Mucosa of gallbladder (tissue), 1 donor: ENCODE measurements around the gene PEA15. TPM values are rescaled to one million over a fixed set of nuclear protein-coding genes. Genes with fewer than 3 reads are reported as not detected.
A peak's percentile ranks its signal among the peaks of the same experiment; 100 is the strongest.

ENCODE experiments used
- DNase-seq: peaks from one replicate; pipeline ENCODE4 v3.0.0-alpha.2; 2020; ENCODE audit warnings: low spot score
- total RNA-seq: library from RNA; stranded (reverse); gene quantifications from one replicate; pipeline ENCODE4 v1.2.1, GENCODE V29; 2021
- donor health status: DM: no; HTN: no; CAD: no.

PEA15 gene
- total RNA-seq, 1 donor from 2014 or later: 138 TPM

DNA sequence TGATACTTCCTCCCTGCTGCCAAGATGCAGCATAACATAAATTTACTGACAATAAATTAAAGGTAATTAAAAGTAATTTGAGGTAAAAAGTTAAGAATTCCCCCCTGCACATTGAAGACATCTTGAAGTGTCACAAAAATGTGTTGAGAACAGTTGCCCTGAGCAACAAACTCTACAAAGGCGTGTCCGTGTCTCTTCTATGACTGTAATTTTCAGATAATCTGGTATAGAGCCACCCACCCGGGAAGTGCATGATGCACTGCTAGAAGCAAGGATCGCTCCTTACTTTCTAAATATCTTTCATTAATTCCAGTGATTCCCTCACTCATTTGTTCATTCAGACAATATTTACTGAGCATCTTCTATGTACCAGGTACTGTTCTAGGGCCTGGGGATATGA is 25.8 kb upstream of the PEA15 start:
- DNase-seq: no peak

DNA sequence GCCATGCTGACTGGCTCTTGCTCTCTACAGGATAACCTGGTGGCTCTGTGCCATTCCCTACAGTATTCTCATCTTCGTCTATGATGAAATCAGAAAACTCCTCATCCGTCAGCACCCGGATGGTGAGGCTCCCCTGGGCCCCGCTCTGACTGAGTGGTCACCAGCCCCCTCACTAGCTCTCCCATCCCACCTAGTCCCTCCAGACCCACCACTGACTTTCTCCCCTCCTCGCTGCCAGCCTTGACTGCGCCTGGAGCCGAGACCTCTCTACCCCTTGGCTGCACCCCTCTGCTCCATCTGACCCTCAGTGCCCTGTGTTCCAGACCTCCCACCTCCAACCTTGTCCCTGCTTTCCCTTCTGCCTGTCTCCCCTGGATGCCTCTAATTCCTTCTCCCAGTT is 18.9 kb upstream of the PEA15 start:
- no peak for DNase-seq

DNA sequence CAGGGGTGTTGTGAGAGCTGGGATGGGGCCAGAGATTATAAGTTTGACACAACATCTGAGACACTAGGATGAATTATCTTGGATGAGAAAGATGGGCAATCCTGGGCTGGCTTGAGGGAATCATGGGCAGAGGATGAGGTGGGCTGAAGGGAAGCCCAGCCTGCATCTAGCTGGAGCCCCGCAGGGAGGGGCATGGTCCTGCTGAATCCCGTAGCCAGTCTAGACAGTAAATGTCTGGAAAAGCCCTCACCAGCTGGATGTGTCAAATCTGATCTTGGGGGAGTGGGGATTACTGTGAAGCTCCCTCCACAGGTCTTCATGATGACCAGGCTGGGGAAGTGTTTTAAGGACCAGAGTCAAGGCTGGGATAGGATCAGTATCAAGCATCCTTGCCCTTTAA is 18.5 kb upstream of the PEA15 start:
- DNase-seq: no peak

DNA sequence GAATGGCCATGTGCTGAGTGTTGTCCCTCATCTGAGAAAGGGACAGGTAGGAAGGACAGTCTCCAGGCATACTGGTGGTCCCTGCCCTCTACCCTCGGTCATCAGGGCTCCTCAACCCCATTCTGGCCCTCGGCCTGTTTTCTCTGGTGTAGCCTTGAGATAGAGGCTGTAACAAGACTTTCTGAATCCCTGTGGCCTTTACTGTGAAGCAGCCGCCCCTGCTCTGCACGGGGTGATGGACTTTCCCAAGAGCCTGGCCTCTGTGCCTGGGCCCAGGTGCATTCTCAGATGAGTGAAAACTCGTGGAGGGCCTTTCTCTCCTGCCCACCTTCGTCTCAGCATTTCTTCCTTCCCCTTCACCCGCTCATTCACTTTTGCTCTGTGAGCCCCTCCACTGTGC is 17.8 kb upstream of the PEA15 start:
- no peak for DNase-seq

DNA sequence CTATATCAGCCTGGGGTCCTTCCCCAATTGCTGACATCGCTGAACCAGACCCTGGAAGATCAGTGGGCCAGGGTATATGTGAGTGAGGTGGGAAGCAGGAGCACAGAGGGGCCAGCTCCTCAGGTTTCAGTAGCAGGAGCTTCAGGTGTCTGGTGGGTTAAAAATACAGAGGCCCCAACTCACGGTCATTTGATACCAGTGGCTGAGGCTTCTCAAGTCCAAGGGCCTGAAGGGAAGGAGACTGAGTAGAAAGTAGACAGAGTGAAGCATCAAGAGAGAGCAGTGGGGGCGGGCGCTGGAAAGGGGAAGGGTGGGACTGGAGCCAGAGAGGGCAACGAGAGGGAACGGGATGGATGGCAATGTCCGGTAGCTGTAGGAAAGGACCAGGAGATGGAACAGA is 16.8 kb upstream of the PEA15 start:
- DNase-seq: no peak

DNA sequence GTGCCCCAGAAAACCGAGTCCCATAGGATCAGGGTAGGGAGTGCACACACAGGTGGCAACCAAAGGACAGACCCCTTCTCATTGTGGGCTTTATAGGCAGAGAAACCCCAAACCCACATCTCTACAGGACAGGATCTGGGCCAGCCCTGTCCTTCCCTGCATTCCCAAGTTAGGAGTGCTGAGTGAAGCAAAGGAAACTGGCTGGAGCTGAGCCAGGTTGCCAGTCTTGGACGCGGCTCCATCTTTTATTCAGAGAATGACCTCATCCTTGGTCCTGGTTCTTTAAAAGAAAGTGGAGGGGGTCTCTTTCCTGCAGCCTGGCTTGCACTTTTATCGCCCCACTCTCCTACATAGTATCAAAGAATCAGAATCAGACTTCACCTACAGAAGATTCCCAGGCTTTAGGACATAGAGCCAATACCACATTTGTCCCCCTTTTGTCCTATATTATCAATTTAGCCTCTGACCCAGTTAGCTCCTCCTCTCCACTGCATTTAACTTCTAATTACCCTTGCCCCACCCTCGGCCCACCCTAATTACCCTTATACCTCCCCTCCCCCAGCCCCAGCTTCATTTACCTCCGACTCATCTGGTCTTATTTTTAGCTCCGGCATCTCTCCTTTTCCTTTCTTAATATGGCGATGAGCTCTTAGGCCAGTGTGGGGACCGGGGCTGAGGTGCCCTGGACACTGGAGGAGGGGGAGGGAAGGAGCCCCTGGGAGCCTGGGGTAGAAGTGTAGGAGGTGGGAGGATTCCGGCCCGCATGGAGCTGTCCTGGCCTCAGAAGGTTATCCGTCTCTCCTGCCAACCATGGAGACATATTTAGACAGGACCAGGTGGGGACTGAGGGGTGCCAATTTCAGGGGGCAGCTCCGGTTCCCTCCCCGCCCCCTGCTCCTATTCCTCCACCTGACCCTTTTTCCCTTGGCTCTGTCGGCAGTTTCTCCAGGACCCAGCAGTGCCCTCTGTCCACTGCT is 15.2 kb upstream of the PEA15 start, which contains the start of gene CASQ1:
CASQ1 (plus strand) TSS at position 927 of the 977 bp plus-strand sequence. CDS start 177 bp downstream, outside the sequence.
- no peak for DNase-seq

DNA sequence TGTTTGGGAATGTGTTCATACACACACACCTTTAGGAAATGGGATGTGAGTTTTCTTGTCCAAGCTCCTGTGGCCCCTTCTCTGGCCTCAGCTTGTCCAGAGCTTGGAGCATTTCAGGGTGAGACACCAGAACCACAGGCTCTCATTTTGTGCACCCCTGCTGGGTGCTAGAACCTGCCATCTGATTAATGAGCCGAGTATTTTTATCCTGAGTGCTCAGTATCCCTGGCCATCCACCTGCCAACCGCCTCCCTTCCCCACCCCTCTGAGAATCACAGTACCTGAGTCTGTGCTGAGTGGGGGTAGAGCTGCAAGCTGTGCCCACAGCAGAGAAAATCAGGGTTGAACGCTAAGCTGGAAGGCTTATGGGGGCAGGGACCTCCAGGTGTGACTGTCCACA is 13.4 kb upstream of the PEA15 start:
- no peak for DNase-seq

DNA sequence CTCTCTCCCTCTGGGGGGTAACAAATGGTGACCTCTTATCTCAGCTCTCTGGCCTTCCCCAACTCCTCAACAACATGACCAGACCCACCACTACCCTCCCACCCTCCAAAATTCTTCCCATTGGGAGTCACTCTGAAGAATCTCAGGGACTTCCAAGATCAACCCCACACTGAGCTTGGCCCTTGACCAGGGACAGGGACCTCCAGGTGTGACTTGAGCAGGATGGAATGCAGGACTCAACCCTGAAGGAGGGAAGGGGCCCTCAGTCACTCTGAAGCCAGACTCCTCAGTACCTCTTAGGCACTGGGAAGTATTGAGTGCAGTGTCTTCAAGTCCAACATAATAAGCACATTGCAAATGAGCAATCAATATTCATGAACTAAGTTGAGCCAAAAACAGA is 12.9 kb upstream of the PEA15 start:
- DNase-seq: no peak

DNA sequence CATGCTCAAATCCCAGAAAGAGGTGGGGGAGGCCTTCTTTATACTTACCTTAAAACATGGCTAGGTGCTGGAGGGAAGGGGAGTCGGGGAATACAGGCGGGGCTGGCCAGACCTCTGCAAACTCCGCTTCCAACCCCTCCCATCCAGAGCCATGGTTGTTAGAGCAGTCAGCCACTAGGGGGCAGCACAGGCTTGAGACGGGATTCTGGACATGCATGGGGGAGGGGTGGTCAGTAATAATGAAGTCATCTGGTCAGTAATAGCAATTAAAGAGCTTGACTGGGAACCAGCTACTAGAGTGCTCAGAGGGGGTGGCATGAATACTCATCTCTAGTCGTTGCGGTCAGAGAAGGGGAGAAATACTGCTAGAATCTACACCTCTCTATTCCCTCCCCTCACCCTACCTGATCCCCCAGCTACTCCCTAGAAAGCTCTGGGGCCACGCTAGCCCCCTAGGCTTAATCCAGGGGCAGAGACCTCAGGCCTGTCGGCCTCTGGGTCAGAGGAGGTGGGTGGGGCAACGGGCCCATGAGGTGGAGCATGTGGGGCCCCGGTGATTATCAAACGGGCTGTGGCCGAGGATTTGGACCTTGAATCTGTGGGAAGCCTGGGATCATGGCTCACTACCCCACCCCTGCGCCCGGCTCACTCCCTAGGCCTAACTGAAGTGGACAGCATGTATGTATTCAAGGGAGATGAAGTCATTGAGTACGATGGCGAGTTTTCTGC is 11.9 kb upstream of the PEA15 start:
- DNase-seq: peak; percentile 86

DNA sequence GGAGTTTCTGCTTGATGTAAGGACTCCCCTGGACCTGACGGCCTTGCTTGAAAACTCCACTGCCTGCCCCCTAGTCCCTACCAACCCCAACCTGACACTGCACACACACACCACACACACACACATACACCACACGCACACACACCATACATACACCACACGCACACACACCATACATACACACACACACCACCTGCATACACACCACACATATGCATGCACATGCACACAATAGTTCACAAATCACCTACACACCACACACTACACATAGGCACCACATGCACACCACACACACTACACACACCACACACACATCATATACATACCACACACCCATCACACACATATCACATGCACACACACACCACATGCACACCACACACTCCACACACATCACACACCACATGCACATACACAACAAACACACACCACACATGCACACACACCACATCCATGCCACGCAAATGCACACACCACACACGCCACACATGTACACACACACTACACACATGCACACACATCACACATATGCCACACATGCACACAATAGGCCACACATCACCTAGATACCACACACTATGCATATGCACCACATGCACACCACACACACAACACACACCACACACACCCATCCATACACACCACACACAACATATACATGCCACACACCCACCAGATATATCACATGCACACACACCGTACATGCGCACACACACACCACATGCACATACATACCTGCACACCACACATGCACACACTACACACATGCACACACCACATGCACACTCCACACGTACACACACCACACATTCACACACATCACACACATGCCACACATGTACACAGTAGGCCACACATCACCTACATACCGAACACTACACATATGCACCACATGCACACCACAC is 11.1 kb upstream of the PEA15 start:
- DNase-seq: no peak

DNA sequence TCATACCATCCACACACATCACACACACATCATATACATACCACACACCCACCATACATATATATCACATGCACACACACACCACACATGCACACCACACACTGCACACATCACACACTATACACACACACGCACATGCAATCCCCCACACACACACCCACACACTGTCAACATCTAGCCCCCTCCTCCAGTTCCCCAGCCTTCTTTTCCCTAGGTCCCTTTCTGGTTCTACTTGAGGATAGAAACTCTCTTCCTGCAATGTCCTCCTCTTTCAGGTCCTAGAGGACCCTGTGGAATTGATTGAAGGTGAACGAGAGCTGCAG is 10.5 kb upstream of the PEA15 start:
- DNase-seq: no peak

DNA sequence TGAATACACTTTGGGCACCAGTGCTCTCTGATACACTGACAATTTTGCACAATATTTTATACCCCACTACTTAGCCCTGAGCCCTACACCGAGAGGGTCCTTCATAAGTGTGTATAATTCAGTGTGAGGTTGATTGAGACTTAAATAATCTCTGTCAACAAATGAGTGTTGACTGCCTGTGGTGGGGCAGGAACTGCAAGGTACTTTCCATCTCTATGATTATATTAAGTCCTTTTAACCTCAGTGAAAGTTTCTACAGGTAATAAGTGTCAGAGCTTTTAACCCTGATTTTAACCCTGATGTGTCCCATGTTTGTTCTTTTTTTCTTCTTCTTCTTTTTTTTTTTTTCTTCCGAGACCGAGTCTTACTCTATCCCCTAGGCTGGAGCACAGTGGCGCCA is 9.0 kb upstream of the PEA15 start:
- no peak for DNase-seq

DNA sequence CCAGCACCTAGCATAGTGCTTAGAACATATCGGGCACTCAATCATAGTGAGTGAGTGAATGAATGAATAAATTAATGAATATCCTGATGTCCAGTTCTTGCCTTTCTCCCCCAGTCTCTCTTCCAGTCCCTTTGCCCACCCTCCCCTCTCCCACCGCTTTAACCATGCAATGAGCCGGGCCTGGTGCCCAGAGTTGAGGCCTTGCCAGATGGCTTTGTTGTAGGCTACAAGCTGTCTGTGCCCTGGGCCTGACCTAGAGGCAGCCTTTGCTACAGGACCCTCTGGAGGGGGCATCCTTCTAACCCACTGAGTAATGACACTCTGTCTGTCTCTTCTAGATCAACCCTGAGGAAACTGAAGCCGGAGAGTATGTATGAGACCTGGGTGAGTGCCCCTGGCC is 8.0 kb upstream of the PEA15 start:
- no peak for DNase-seq

DNA sequence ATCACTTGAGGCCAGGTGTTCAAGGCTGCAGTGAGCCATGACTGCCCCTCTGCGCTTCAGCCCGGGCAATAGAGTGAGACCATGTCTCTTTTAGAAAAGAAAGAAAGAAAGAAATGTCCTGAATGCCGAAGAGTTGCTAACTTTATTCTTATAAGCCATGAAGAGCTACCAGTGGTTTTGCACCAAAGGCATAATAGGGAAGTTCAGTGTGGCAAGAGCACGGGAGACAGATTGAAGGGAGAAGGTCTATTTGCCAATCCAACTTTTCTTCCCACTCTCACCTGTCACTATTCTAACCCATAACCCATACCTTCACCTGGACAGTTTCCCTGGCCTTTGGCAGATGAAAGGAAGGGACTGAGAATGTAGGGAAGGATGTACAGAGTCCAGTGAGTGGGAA is 4.4 kb upstream of the PEA15 start:
- DNase-seq: no peak

DNA sequence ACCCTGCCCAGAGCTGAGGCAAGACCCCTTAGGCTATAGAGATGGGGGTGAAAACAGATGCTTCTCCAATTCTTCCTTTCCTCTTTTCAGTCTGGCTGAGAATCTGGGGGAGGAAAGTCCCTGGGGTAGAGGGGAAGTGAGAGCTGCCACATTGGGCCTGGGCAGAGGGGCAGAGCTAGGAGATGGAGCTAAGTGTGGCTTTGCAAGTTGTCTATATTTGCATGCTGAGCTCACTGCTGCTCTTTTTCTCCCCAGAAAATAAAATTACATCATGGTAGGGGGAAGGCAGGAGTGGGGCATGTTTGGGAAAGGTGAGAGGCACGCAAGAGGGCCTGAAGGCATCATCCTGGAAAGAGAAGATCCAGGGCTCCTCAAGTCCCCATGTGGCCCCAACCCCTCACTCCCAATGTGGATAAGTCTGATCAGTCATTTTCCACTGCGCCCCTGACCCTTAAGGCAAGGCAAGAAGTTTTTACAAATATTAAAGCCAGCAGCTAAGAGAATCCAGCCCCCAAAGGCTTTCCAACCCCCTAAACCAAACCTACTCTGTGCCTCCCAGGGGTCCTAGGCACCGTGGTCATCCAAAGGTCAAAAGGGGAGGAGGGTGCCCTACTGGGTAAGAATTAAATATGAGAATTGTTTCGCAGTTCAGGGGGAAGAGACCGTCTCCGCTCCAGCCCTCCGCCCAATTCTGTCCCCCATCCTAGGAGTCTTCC is 500 bp upstream of the PEA15 start:
- no peak for DNase-seq

DNA sequence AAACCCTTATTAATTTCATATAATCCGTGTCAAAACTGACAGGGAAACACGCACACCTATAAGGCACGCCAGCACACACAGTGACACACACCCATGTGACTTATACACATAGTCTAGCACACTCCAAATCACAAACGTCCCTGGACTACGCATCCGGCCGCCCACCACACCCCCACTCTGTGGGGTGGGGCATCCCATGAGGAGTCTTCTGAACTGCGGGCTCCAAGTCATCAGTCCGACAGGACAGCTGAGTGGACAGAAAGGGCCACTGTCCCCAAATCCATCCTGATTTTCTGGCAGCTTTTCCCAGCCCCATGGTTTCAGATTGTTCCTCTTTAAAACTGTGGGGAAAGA is 829 bp downstream of the PEA15 start:
- DNase-seq: peak; percentile 34

DNA sequence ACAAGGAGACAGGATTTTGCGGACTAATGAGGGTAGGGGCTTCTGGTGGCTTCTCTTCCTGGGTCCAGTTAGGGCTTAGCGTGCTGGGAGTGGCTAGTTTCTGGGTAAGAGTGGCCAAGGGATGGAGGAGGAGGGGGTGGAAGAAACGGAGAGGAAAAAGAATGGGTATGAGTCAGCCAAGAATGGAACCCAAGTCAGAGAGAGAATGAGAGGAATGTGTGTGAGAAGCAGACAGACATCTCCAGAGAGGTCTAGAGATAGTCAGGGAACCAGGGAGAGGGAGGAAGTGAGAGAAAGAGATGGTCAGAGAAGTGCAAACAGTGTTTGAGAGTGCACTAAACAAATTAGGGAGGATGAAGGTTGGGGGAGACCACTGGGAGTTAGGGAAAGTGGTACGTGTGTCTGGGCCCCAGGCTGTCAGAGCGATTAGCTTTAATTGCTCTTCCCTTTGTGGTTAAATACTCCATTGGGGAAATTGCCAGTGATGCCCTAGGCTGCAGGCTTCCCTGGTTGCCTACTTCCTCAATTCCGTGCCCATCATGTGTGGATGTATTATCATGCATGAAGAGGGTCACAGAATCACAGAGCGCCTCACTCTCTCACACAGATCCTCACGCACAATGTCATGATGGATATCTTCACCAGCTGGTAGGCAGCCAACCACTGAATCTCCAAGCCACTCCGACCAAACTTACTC is 1.4 kb downstream of the PEA15 start:
- no peak for DNase-seq

DNA sequence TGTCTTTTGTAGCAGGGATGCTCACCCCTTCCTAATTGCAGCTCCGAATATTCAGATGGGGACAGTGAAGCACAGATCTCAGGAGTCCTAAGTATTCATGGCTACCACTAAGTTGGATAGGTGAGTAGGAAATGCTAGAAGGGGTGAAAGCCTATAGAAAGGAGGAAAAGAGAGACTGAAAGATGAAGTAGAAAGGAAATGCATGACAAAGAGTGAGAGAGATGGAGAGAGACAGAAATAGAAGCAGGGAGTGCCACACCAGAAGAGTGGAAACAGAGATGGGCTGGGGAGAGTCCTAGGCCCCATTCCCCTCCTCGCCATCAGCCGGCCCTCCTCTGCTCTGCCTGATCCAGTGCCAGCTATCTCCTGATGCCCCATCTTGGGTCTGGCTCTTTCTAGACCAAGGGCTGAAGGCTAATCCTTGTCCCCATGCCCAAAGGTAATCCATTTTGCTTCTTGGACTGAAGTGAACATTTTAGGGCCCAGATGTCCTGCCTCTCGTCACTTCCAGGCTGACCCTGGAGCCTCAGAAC is 2.0 kb downstream of the PEA15 start:
- no peak for DNase-seq

DNA sequence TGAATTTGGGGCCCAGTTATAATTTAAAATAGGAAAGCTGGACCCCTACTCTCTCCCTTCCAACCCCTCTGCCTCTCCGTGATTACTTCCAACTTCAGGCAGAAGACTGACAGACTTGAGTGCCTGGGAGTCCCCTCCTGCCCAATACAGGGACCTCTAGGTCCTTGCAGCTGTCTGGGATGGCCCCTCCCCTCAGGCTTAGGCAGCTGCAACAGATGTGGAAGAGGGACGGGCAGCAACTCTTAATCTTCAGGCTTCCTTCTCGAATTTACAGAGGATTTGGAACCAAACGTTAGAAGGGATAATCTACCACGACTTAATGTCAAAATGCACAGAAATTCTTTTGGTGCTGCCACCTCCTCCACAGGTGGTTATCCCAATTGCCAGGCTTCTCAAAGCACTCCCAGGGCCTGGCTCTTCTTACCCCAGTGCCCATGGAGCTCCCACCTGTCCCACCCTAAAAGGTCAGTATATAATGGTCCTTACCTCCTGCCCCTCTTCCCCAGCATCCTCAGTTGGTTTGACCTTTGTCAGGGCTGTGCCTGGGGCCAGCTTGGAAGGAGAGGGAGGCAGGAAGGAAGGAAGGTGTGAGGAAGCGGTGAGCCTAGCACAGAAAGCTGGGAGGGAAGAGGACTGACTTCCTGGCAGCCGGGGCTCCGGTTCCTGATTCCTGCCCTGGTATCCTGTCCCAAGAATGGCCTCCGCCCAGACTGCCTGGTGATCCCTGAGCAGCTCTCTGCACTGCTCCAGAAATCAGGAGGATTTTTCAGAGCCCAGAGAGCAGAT is 2.8 kb downstream of the PEA15 start:
- DNase-seq: no peak
